HEK293T (cell line): Measurements from ENCODE around the gene RTN3.
"Not testable (repeated sequence)": the region's sequence is repeated elsewhere in the genome, so short reads cannot be mapped to it uniquely, and the experiment has no call there.

Experiments
- CTCF ChIA-PET: fragments of 350-600 bp; formaldehyde crosslinking; extraction: SDS; loops from one replicate; lab custom pipeline; 2021; ENCODE audit warnings: antibody characterized with exemption, inconsistent platforms; lab: Yijun Ruan, JAX
- POLR2A ChIA-PET: fragments of 350-600 bp; formaldehyde crosslinking; extraction: SDS; loops from one replicate; lab custom pipeline; 2020; ENCODE audit warnings: antibody characterized with exemption, inconsistent platforms; lab: Yijun Ruan, JAX
- DNase-seq: peaks from one replicate; pipeline ENCODE4 v3.0.0; 2012; ENCODE audit warnings: mixed read lengths; ENCODE audit errors: extremely low spot score
- ARNT ChIP-seq: fragments of 450-650 bp; IDR thresholded peaks from 2 replicates; pipeline ENCODE4 v1.6.1; 2017; ENCODE audit warnings: mild to moderate bottlenecking
- BHLHE40 ChIP-seq: fragments of 450-650 bp; IDR thresholded peaks from 2 replicates; pipeline ENCODE4 v1.6.1; 2016; ENCODE audit warnings: mild to moderate bottlenecking, moderate library complexity, borderline replicate concordance
- CTBP1 ChIP-seq: fragments of 450-650 bp; IDR thresholded peaks from 2 replicates; pipeline ENCODE4 v1.6.1; 2016; ENCODE audit warnings: borderline replicate concordance
- ELF4 ChIP-seq: fragments of 450-650 bp; IDR thresholded peaks from 2 replicates; pipeline ENCODE4 v1.6.1; 2017; ENCODE audit warnings: antibody characterized with exemption
- FOXA1 ChIP-seq: fragments of 450-650 bp; IDR thresholded peaks from 2 replicates; pipeline ENCODE4 v1.6.1; 2016; ENCODE audit warnings: mild to moderate bottlenecking
- FOXK2 ChIP-seq: fragments of 450-650 bp; IDR thresholded peaks from 2 replicates; pipeline ENCODE4 v1.6.1; 2016; ENCODE audit warnings: mild to moderate bottlenecking
- FOXM1 ChIP-seq: fragments of 450-650 bp; IDR thresholded peaks from 2 replicates; pipeline ENCODE4 v1.6.1; 2017; ENCODE audit warnings: mild to moderate bottlenecking, borderline replicate concordance
- HDGF ChIP-seq: fragments of 450-650 bp; IDR thresholded peaks from 2 replicates; pipeline ENCODE4 v1.6.1; 2017; ENCODE audit warnings: antibody characterized with exemption, borderline replicate concordance
- L3MBTL2 ChIP-seq: fragments of 450-650 bp; conservative IDR thresholded peaks from 2 replicates; pipeline ENCODE4 v1.6.1; 2016; ENCODE audit warnings: mild to moderate bottlenecking
- LEF1 ChIP-seq: fragments of 450-650 bp; IDR thresholded peaks from 2 replicates; pipeline ENCODE4 v1.6.1; 2017; ENCODE audit warnings: mild to moderate bottlenecking, borderline replicate concordance
- NFRKB ChIP-seq: fragments of 450-650 bp; IDR thresholded peaks from 2 replicates; pipeline ENCODE4 v1.6.1; 2016; ENCODE audit warnings: mild to moderate bottlenecking, moderate library complexity
- PKNOX1 ChIP-seq: fragments of 450-650 bp; IDR thresholded peaks from 2 replicates; pipeline ENCODE4 v1.6.1; 2016
- SP1 ChIP-seq: fragments of 450-650 bp; IDR thresholded peaks from 2 replicates; pipeline ENCODE4 v1.6.1; 2017
- SUZ12 ChIP-seq: fragments of 450-650 bp; IDR thresholded peaks from 2 replicates; pipeline ENCODE4 v1.6.1; 2016; ENCODE audit warnings: mild to moderate bottlenecking
- TARDBP ChIP-seq: fragments of 450-650 bp; IDR thresholded peaks from 2 replicates; pipeline ENCODE4 v1.6.1; 2016
- ZNF384 ChIP-seq: fragments of 450-650 bp; IDR thresholded peaks from 2 replicates; pipeline ENCODE4 v1.6.1; 2016

The RTN3 gene

GRCh38 chr11:63672936-63673539 lies 8.3 kb upstream of the RTN3 start:
- ChIA-PET CTCF (no interaction called here), POLR2A (interaction anchor here (2.4 kb wide), 1 partner anchor 9 kb away, joined by 14 read pairs; the partner anchor contains the start of gene RTN3)
- no peak for DNase-seq
- no peak for TF ChIP-seq SP1

GRCh38 chr11:63673579-63673978 lies 7.7 kb upstream of the RTN3 start:
- POLR2A ChIA-PET: interaction anchor here (2.4 kb wide), 1 partner anchor 9 kb away, joined by 14 read pairs; the partner anchor contains the start of gene RTN3
- TF ChIP-seq ELF4 (no peak), SP1 (no peak), HDGF (no peak), SUZ12 (no peak), TARDBP (no peak), ZNF384 (no peak), CTBP1 (no peak), ARNT (no peak), FOXA1 (no peak), L3MBTL2 (no peak), FOXM1 (no peak)
- no peak for DNase-seq
- CTCF ChIA-PET: no interaction called here

- CTCF ChIA-PET: no interaction called here
- TF ChIP-seq CTBP1 (0 out of 2 replicates have a peak, but pooled peaks have one; percentile 26), FOXA1 (no peak)
- POLR2A ChIA-PET: interaction anchor here (0.6 to 2.7 kb wide), 16 partner anchors 7 to 954 kb away, joined by 3 to 21 read pairs (median 4); partner anchors contain the start of genes ATL3 and HNRNPUL2
- no peak for DNase-seq
Measured at GRCh38 chr11:63680834-63681320, 423 bp upstream of the RTN3 start.

GRCh38 chr11:63682066-63683021 lies 1.0 kb downstream of the RTN3 start:
- peak; percentile 45; the same call in 1 of the 2 replicates for TF ChIP-seq CTBP1
- no peak for TF ChIP-seq FOXA1
- POLR2A ChIA-PET: interaction anchor here (0.5 to 2.7 kb wide), 14 partner anchors 8 to 70 kb away, joined by 3 to 21 read pairs (median 5); partner anchors contain the start of gene ATL3
- CTCF ChIA-PET: interaction anchor here (0.6 to 1.7 kb wide), 3 partner anchors 25 to 252 kb away, joined by 3 to 5 read pairs (median 3); no protein-coding TSS in a partner anchor
- DNase-seq: peak; percentile 23

GRCh38 chr11:63683133-63683991 lies 2.1 kb downstream of the RTN3 start:
- TF ChIP-seq ZNF384 (peak; percentile 70), HDGF (no peak), L3MBTL2 (peak; percentile 5; the same call in 1 of the 2 replicates)
- ChIA-PET POLR2A (interaction anchor here (0.5 to 2.7 kb wide), 7 partner anchors 10 to 52 kb away, joined by 3 to 21 read pairs (median 5); partner anchors contain the start of gene ATL3), CTCF (interaction anchor here (1.7 kb wide), 1 partner anchor 26 kb away, joined by 5 read pairs; no protein-coding TSS in a partner anchor)
- DNase-seq: no peak

- POLR2A ChIA-PET, CTCF ChIA-PET: not testable (repeated sequence)
Measured at GRCh38 chr11:63685158-63685721, 3.9 kb downstream of the RTN3 start.

GRCh38 chr11:63686926-63687325 lies 5.6 kb downstream of the RTN3 start:
- no peak for DNase-seq
- ChIA-PET CTCF (no interaction called here), POLR2A (no interaction called here)
- TF ChIP-seq TARDBP (no peak), FOXK2 (no peak), SP1 (no peak), NFRKB (no peak), HDGF (no peak), FOXM1 (no peak), CTBP1 (no peak), BHLHE40 (no peak), ARNT (no peak), FOXA1 (no peak), ZNF384 (no peak), PKNOX1 (no peak), ELF4 (no peak), L3MBTL2 (no peak), SUZ12 (no peak), LEF1 (no peak)

More at GRCh38 chr11:63685158-63685721, 3.9 kb downstream of the RTN3 start:
- DNase-seq: not testable (repeated sequence)
- TF ChIP-seq ZNF384: peak; percentile 94
